Posterior vena cava (tissue), 2 donors: ENCODE data around the gene CZIB. TPM values are rescaled to one million over a fixed set of nuclear protein-coding genes. Genes with fewer than 3 reads are reported as not detected.
"Not testable (repeated sequence)": the region's sequence is repeated elsewhere in the genome, so short reads cannot be mapped to it uniquely, and the experiment has no call there.

ENCODE experiments used
- DNase-seq: peaks from one replicate; pipeline ENCODE4 v3.0.0-alpha.2; 2020; ENCODE audit warnings: low spot score
- intact Hi-C, 2 donors: fragments of 100-400 bp; cut with DNase I; formaldehyde crosslinking; loops; one replicate each; pipeline versions ENCODE4 v1.14.1 to v1.14.2; 2022 to 2023
- total RNA-seq, 2 donors: library from RNA; stranded (reverse); fragmentation: NEBNext Ultra II Directional; extraction: Animal tissue kit (Norgen Biotek cat#: 25700); gene quantifications; one replicate each; pipeline ENCODE4 v1.2.1, GENCODE V29; 2021
- donor health status: DM: yes; HTN: yes; CAD: no.
- donor health status: DM: yes; HTN: yes; CAD: no.

CZIB gene
- total RNA-seq, 2 donors from 2014 or later = 49.4 to 72.5 TPM

DNA sequence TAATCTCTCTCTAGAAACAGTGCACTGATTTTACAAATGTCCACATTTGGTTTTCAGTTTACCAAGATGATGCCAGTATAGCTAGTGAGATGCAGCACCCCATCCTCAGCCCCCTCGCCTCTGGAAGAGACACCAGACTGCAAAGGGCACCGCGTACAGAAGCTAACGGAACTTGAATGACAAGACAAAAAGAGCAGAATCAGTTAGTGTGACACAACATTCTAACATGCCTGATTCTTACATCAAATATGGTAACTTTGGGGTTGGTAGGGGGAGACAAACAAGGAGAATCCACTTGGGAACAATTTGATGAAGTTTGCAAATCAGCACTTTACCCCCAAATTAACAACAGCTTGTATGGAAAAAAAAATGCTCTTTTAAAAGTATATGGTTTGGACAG, 21.9 kb upstream of the CZIB start:
- intact Hi-C loops = no loop called here
- no peak for DNase-seq

DNA sequence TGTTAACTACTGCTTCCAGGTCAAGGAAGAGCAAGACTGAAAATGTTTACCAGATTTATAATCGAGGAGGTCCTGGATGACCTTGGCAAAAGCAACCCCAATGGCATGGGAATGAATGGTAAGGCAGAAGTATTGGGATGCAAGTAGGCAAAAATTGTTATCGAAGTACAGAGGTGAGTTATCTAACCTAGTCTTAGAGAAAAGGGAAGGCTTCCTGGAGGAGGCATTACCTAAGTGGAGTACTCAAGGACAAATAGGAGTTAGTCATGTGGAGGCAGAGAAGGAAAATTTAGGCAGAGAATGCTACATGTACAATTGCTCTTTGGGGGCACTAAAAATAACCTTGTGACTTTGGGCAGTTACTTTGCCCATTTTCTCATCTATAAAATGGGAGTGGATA, 21.4 kb upstream of the CZIB start:
- DNase-seq = no peak
- intact Hi-C loops = no loop called here

DNA sequence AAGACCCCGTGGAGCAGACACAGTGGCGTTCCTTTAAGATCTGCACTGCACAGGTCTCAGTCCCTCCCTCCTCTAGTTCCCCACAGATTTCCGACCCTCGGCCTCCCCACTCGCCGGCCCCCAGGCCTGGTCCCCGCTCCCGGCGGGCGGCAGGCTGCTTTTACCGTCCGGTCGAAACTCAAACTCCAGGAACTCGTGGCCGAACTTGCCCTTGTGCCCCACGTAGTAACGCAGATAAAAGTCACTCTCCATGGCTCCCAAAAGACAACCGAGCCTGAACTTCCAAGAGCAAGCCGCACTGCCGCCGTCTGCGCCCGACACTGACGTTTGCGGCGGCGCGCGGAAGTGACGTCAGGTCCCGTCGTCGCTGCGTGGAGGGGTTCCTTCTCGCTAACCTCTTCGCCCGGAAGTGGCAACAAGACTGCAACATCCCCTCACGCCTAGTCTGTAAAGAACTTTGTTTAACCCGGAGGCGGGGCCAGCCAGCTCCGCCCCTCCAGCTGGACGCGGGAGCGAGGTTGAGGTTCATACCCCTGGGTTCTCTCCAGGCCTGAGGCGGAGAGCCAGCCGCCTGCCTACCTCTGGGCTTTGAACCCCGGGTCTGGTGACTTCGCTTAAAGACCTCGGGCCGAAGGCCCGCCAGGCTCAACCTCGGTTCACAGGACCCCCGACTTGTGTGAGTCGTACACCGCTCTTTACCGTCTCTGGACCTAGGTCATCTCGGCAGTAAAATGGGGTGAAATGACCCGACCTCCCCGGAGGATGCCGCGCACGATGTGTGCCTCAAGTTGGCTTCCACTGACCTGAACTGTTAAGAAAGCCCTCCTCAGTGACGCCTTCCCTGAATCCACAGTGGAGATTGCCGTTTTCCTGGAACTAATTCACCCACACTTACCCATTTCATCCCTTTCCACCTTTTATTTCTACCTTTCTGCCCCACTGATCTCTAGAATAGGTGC, 18.0 kb upstream of the CZIB start, which contains the start of gene MAGOH:
Gene MAGOH (minus strand): TSS at position 322 of the 959 bp plus-strand sequence. CDS start 70 bp downstream, at position 252.
- intact Hi-C loops = loop anchor here in 1 of 2 donors (5.0 kb wide), 1 partner anchor 1319 kb away; no protein-coding TSS in a partner anchor
- DNase-seq = peak; percentile 99

DNA sequence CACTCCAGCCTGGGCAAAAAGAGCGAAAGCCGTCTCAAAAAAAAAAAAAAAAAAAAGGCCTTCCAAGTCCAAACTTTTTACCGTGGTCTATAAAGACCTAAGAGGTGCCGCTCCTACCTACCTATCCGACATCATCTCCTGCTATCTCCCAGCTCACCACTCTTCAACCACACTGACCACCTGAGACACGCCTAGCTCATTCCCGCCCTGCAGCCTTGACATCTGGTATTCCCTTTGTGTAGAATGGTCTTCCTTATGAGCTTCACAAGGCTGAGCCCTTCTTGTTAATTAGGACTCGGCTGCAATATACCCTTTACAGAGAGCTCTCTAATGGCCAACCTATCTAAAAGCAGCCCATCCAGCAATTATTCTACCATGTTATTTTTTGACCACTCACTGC, 17.2 kb upstream of the CZIB start:
- intact Hi-C loops = loop anchor here in 1 of 2 donors (5.0 kb wide), 1 partner anchor 1320 kb away; no protein-coding TSS in a partner anchor
- DNase-seq = no peak

DNA sequence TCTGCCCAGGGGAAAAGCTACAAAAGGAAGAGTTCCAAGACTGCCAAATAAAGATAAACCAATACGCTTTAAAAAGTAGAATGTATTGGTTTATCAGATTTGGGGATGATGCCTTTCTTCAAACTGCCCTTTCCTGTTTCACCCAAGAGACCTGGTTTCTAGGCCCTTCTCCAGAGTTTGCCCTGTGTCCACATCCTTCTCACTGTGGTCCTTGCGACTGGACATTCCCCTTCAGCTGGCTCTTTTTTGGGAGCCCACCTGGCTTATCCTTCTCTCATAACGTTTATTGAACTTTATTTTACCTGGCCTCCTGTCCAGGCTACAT, 490 bp upstream of the CZIB start:
- intact Hi-C loops = no loop called here

DNA sequence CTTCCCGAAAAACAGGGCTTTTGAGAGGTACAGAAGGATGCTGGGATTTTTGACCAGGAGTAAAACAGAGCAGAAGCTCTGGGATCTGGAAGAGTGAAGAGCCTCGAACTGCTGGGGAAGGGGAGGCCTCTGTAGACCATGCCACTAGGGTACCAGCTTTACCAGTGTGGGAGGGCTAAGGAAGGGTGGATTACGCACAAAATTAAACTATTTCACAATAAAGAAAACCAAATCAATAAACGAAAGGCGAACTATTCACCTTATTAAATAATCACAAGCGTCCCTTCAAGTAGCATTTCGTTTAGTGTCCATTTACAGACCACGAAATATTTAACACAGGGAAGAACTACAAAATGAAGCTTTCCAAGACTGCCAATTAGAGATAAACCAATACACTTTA, 723 bp downstream of the CZIB start:
- intact Hi-C loops = no loop called here
- DNase-seq = no peak

More for the DNA sequence above, 490 bp upstream of the CZIB start:
- DNase-seq = no peak

DNA sequence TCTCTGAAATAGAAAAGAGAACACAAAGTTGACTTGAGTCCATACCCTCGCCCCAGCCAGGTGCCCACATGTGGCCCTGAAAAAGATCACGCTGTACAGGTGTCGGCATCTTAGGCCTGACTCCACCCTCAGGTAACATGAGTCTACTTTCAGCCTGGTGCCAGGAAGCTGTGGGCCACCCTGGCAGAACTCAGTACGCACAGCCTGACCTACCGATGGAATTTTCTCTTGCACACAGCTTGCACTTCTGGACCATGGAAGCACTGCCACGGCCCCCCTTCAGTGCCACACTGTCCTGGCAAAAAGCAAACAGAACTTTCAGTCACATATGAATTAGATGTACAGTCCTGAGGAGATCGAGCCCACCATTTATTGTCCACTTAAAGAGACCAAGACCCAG, 2.2 kb downstream of the CZIB start:
- DNase-seq = no peak
- intact Hi-C loops = no loop called here

DNA sequence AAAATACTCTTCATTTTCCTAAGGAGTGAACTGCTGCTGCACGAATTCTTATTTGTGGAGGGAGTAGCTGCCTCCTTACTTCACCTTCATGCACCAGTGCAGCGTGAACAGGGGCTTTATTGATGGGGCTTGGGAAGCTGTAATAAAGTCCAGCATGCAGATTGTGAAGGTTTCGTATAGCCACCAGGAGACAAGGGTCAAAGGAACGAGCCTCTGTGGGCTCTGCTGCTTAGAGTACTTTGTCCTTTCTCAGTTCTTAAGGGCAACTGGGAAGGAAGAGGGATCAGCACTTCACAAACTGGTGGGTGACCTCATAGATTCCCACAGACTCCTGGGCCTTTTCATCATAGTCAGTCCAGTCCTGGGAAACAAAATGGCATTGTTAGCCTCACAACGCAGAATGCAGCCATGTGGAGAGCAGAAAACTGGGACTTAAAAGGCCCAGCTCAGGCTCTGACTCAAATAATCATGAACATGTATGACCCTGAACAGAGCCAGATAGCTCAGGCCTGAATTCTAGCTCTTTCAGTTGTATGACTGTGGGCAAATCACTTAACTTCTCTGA, 6.0 kb downstream of the CZIB start:
- no peak for DNase-seq
- intact Hi-C loops = no loop called here

DNA sequence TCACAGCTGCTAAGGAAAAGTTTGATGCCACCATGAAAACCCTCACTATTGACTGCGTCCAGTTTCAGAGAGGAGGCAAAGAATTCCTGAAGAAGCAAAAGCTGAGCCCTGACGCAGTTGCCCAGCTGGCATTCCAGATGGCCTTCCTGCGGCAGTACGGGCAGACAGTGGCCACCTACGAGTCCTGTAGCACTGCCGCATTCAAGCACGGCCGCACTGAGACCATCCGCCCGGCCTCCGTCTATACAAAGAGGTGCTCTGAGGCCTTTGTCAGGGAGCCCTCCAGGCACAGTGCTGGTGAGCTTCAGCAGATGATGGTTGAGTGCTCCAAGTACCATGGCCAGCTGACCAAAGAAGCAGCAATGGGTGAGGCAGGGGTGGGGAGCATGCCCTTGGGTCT, 9.5 kb downstream of the CZIB start:
- no peak for DNase-seq
- intact Hi-C loops = no loop called here

DNA sequence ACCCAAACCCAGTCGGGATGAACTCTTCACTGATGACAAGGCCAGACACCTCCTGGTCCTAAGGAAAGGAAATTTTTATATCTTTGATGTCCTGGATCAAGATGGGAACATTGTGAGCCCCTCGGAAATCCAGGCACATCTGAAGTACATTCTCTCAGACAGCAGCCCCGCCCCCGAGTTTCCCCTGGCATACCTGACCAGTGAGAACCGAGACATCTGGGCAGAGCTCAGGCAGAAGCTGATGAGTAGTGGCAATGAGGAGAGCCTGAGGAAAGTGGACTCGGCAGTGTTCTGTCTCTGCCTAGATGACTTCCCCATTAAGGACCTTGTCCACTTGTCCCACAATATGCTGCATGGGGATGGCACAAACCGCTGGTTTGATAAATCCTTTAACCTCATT, 10.1 kb downstream of the CZIB start:
- intact Hi-C loops = no loop called here
- DNase-seq = no peak

DNA sequence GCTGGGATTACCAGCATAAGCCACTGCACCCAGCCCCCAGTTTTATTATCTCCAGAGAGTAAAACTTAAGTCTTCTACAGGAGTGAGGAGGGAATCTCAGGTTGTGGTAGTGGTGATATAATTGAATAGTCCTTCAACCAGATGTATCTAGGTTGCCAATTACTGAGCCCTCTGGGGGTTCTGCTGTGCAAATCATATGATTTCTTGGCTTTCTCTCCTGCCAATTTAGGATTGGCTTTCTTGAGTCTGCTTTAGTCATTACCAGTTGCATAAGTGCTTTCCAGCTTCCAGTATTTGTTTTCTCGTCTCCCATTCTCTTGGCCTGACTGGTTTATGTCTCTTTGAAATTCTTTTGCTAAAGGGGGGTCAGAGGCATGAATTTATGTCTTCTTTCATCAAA, 12.7 kb downstream of the CZIB start:
- intact Hi-C loops = no loop called here
- no peak for DNase-seq

DNA sequence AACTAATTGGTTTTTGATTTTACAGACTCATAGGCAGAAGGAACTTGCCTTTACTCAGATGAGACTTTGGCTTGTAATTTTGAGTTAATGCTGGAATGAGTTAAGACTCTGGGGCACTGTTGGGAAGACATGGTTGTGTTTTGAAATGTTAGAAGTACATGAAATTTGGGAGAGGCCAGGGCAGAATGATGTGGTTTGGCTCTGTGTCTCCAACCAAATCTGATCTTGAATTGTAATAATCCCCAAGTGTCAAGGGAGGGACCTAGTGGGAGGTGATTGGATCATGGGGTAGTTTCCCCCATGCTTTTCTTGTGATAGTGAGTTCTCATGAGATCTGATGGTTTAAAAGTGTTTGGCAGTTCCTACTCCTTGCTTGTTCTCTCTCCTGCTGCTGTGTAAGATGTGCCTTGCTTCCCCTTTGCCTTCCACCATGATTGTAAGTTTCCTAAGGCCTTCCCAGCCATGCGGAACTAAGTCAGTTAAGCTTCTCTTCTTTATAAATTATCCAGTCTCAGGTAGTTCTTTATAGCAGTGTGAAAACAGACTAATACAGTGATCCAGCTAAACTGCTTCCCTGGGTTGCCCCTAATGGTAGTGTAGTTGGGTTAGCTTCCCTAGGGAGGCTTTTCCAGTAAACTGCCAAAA, 13.6 kb downstream of the CZIB start:
- intact Hi-C loops = no loop called here
- DNase-seq = no peak

DNA sequence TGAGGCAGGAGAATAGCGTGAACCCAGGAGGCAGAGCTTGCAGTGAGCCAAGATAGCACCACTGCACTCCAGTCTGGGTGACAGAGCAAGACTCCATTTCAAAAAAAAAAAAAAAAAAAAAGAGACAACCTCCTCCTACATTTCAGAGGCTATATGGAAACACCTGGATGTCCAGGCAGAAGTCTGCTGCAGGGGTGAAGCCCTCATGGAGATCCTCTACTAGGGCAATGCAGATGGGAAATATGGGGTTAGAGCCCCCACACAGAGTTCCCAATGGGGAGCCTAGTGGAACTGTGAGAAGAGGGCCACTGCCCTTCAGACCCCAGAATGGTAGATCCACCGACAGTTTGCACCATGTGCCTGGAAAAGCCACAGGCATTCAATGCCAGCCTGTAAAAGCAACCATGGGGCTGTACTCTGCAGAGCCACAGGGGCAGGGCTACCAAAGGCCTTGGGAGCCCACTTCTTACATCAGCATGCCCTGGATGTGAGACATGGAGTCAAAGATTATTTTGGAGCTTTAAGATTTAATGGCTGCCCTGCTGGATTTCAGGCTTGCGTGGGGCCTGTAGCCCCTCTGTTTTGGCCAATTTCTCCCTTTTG, 14.2 kb downstream of the CZIB start:
- intact Hi-C loops = not testable (repeated sequence)

DNA sequence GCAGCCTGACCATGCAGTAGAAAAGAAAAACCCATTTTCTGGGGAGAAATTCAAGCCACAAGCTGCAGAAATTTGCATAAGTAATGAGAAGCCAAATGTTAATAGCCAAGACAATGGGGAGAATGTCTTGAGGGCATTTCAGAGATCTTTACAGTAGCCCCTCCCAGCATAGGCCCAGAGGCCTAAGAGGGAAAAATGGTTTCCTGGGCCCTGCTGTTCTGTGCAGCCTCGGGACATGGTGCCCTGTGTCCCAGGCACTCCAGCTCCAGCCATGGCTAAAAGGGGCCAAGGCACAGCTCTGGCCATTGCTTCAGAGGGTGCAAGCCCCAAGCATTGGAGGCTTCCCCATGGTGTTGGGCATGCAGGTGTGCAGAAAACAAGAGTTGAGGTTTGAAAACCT, 14.9 kb downstream of the CZIB start:
- DNase-seq, intact Hi-C loops: not testable (repeated sequence)

More for the DNA sequence above, 14.2 kb downstream of the CZIB start:
- not testable (repeated sequence) for DNase-seq

DNA sequence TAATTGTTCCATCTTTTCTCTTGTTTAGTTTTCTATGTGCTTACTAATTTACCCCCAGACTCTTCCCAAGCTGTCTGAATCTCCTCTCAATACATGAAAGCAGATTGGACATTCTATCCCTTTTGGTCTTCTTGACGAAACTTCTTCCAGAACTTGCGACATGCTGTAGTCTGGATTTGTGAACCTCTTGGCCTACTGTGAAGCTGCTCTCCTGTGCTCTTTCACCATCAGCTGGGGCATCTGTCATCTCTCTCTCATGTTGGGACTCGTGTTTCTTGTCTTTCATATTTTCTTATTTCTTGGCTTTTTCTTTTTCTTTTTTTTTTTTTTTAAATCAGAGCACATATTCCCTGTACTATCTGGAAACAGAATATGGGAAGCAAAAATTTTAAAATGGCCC, 17.0 kb downstream of the CZIB start:
- DNase-seq = no peak
- intact Hi-C loops = no loop called here

DNA sequence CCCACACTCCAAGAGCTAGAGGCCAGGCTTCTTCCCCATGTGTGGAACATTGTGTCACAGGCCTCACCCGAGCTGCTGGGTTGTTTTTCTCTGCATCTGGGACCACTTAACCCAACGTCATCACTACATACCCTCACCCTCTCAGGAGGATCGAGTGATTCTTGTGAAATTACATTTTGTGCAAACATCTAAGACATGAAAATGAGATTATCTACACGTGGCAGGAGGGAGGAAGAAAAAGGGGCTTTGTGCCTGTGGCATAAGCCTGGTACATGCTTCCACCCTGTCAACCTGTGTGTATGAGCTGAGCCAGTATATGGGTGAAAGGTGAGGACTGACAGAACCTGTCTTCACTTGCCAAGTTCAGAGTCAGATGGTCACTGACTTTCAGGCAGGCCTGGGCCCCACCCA, 22.2 kb downstream of the CZIB start:
- intact Hi-C loops = loop anchor here in 1 of 2 donors (10.0 kb wide), 1 partner anchor 273 kb away; the partner anchor contains the start of genes ECHDC2 and SCP2
- no peak for DNase-seq

DNA sequence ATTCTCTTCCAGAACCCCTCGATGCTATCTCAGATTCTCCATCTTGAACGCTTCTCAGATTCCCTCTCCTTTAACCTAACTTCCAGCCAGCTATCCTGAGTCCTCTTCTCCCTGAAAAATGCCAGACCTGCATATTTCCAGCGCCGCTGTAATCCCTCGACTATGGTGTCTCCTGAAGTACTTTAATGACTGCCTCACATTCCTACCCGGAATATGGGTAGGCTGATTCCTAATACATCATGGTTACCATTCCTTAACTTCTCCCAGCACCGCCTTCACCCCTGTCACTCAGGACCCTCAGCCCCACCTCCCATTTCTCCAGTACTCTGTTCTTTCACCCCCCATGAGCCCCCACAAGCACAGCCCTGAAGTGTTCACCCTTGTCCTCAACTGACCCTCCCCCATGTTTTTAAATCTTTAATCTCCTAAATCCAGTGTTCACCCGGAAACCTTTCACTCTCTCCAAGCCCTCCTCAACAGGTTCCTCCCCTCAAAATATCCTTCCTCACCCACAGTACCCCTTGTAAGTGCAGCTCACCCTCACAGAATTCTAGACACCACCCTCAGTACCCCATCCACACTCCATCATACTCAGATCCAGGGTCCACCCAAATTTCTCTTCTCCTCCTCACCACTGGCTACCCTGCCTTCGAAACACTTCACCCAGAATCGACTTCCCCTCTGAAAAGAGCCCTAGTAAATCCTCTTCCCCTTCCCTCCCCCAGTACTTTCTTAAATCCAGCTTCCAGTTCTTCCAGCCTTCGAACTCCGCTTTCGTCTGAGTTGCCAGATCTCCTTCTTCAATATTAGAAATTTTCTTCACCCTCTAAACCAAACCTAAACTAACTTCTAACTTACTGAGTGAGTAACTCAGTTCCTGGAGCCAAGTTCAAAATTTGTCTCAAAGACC, 22.9 kb downstream of the CZIB start:
- DNase-seq = no peak
- intact Hi-C loops = loop anchor here in 1 of 2 donors (10.0 kb wide), 1 partner anchor 273 kb away; the partner anchor contains the start of genes ECHDC2 and SCP2

DNA sequence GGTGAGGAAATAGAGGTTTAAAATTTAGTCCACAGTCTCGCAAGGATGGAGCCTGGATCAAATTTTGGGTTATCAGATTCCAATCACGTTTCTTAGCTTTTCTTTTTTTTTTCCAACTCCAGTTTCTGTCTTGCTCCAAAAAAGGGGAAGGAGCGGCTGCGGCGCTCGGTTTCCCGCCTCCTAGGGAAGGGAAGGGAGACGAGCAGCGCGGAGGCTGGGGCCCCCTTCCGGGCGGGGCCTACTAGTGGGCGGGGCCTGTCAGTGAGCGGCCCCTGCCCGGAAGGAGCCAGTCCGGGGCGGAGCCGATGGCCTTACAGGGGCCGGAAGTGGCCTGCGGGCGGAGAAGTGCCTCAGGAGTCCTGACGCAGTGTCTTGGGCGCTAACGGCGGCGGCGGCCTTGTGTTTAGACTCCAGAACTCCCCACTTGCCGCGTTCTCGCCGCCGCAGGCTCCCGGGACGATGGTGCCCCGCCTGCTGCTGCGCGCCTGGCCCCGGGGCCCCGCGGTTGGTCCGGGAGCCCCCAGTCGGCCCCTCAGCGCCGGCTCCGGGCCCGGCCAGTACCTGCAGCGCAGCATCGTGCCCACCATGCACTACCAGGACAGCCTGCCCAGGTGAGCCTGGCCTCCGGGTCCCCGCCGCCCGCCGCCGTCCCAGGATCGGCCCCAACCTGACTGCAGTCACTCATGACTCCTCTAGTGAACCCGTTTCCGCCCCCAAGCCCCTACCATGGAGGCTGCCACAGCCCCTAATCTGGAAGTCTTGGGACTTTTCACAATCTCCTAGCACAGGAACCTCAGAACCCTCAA, 23.7 kb downstream of the CZIB start, which contains the start of gene CPT2:
Gene CPT2 (plus strand): TSS at position 340 of the 806 bp plus-strand sequence. CDS start 120 bp downstream, at position 460.
- peak; percentile 99 for DNase-seq
- intact Hi-C loops = loop anchor here in 1 of 2 donors (10.0 kb wide), 1 partner anchor 272 kb away; the partner anchor contains the start of genes ECHDC2 and SCP2
